ENCODE data around the gene CHST8.
"Not testable (repeated sequence)": the region's sequence is repeated elsewhere in the genome, so short reads cannot be mapped to it uniquely, and the experiment has no call there.

CHST8 gene

DNA sequence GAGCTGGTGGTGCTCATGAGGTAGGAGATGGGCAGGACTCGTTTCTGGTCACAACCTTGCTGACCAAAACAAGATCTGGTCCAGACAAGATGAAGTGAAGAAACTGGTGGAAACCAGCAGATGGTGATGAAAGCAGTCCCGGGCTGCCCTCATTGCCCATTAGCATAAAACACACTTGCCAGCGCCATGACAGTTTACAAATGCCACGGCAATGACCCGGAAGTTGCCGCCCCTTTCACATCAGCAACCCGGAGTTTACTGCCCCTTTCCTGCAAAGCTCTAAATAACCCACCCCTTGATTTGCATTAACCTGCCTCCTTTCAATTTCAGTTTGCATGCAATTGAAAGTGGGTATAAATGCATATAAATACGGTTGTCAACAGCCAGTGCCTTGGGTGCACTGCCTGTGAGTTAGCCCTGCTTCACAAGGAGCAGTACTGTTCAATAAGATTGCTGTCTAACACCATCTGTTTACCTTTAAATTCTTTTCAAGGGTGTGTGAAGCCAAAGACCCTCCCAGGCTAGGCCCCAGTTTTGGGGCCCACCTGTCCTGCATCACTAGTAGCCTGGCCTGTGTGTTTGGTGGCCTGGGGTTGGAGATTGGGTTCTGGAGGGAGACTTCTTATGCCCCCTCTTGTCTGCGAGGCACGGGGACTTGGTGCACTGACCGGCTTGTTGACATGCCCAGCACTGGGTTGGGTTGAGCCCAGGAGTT, 38.8 kb downstream of the CHST8 start:
- Mint-ChIP-seq H3K4me1 (no peaks in the 10 kb centered on the region), H3K36me3 (ENCODE audit: insufficient read depth) (peaks cover 1% of the 10 kb centered on the region), H3K27me3 (peaks cover 25% of the 10 kb centered on the region), H3K4me3 (no peak overlapping the region), H3K9me3 (no peaks in the 10 kb centered on the region), H3K27ac (ENCODE audit: low read depth) (no peak overlapping the region)
- ATAC-seq (replicated peaks; ENCODE audit: extremely low read depth, poor library complexity, severe bottlenecking) (no peak), DNase-seq (ENCODE audit: low spot score in 2 of 2) (no peak)

- Mint-ChIP-seq H3K36me3 (ENCODE audit: insufficient read depth) (peaks cover under 1% of the 10 kb centered on the region), H3K27me3 (peaks cover 25% of the 10 kb centered on the region)
These were observed 39.6 kb downstream of the CHST8 start for GRCh38 chr19:33661336-33661735.

DNA sequence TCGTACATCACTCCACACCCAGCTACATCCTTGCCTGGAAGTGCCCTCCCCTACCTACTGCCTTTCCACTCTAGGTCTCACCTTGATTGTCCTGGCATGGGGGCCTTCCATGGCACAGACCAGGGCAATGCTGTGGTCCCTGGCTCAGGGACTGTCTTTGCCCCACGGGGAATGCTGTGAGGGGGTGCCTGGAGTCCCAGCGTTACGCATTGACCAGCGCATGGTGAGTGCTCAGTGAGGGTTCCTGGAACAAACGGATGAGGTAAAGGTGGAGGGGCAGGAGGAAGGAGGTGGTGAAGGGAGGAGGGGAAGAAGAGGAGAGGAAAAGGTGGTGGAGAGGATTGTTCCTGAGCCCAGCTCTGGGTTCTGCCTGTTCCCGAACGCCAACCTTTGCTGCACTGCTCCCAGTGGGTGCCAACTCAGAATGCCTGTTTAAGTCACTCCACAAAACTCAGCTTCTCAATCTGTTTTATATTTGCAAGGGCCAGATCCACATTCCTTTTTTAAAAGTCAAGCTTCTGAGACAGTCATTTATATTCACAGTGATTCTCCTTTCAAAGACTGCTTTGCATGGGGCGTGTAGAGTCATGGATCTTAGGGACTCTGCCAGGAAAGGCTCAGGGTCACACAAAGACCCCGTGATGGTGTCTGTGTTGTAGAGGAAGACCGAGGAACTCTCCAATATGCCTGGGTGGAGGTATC, 40.8 kb downstream of the CHST8 start:
- no peak for ATAC-seq (replicated peaks; ENCODE audit: extremely low read depth, poor library complexity, severe bottlenecking)
- no peaks in the 10 kb centered on the region for H3K4me1 Mint-ChIP-seq

More at GRCh38 chr19:33661336-33661735, 39.6 kb downstream of the CHST8 start:
- Mint-ChIP-seq H3K4me3 (no peak overlapping the region), H3K4me1 (no peaks in the 10 kb centered on the region), H3K27ac (ENCODE audit: low read depth) (no peak overlapping the region), H3K9me3 (no peaks in the 10 kb centered on the region)
- DNase-seq (ENCODE audit: low spot score in 2 of 2), result no peak
- ATAC-seq (replicated peaks; ENCODE audit: extremely low read depth, poor library complexity, severe bottlenecking), result no peak

DNA sequence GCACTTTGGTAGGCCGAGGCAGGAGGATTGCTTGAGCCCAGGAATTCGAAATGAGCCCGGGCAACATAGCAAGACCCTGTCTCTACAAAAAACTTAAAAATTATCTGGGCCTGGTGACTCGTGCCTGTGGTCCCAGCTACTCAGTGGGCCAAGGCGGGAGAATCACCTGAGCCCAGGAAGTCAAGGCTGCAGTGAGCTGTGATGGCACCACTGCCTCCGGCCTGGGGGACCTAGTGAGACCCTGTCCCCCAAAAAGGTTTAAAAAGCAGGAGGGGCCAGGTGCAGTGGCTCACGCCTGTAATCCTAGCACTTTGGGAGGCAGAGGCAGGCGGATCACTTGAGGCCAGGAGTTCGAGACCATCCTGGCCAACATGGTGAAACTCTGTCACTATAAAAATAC, 41.6 kb downstream of the CHST8 start:
- H3K4me1 Mint-ChIP-seq; H3K4me3 Mint-ChIP-seq; ATAC-seq (replicated peaks; ENCODE audit: extremely low read depth, poor library complexity, severe bottlenecking); H3K36me3 Mint-ChIP-seq (ENCODE audit: insufficient read depth); H3K9me3 Mint-ChIP-seq; DNase-seq (ENCODE audit: low spot score in 2 of 2); H3K27ac Mint-ChIP-seq (ENCODE audit: low read depth): not testable (repeated sequence)
- peaks cover 24% of the 10 kb centered on the region for H3K27me3 Mint-ChIP-seq

More for the DNA sequence above, 40.8 kb downstream of the CHST8 start:
- Mint-ChIP-seq H3K9me3 (no peaks in the 10 kb centered on the region), H3K36me3 (ENCODE audit: insufficient read depth) (no peaks in the 10 kb centered on the region), H3K27me3 (peaks cover 23% of the 10 kb centered on the region), H3K4me3 (no peak overlapping the region), H3K27ac (ENCODE audit: low read depth) (no peak overlapping the region)
- DNase-seq (ENCODE audit: low spot score in 2 of 2), result no peak

DNA sequence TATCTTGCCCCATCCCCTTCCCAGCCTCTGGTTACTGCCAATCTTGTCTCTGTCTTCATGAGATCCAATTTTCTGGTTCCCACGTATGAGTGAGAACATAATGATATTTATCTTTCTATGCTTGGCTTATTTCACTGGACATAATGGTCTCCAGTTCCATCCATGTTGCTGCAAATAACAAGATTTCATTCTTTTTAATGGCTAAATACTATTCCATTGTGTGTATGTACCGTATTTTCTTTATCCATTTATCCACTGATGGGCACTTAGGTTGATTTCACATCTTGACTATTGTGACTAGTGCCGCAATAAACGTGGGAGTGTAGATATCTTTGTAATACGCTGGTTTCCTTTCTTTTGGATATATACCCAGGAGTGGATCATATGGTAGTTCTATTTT, 43.0 kb downstream of the CHST8 start:
- Mint-ChIP-seq H3K4me1 (no peaks in the 10 kb centered on the region), H3K36me3 (ENCODE audit: insufficient read depth) (no peaks in the 10 kb centered on the region), H3K27ac (ENCODE audit: low read depth) (no peak overlapping the region), H3K4me3 (no peak overlapping the region), H3K27me3 (peaks cover 30% of the 10 kb centered on the region), H3K9me3 (no peaks in the 10 kb centered on the region)
- DNase-seq (ENCODE audit: low spot score in 2 of 2) (no peak), ATAC-seq (replicated peaks; ENCODE audit: extremely low read depth, poor library complexity, severe bottlenecking) (no peak)

- H3K36me3 Mint-ChIP-seq (ENCODE audit: insufficient read depth), result no peaks in the 10 kb centered on the region
These were observed 44.2 kb downstream of the CHST8 start for GRCh38 chr19:33665776-33666595.

GRCh38 chr19:33667141-33667650, 45.4 kb downstream of the CHST8 start:
- Mint-ChIP-seq H3K4me1 (no peaks in the 10 kb centered on the region), H3K36me3 (ENCODE audit: insufficient read depth) (no peaks in the 10 kb centered on the region), H3K27ac (ENCODE audit: low read depth) (no peak overlapping the region), H3K27me3 (peaks cover 28% of the 10 kb centered on the region), H3K4me3 (no peak overlapping the region), H3K9me3 (no peaks in the 10 kb centered on the region)
- ATAC-seq (replicated peaks; ENCODE audit: extremely low read depth, poor library complexity, severe bottlenecking) (no peak), DNase-seq (ENCODE audit: low spot score in 2 of 2) (no peak)

More at GRCh38 chr19:33665776-33666595, 44.2 kb downstream of the CHST8 start:
- ATAC-seq (replicated peaks; ENCODE audit: extremely low read depth, poor library complexity, severe bottlenecking) (no peak), DNase-seq (ENCODE audit: low spot score in 2 of 2) (no peak)
- H3K9me3 Mint-ChIP-seq, result no peaks in the 10 kb centered on the region
- H3K4me3 Mint-ChIP-seq, result no peak overlapping the region
- peaks cover 30% of the 10 kb centered on the region for H3K27me3 Mint-ChIP-seq
- H3K27ac Mint-ChIP-seq (ENCODE audit: low read depth), result no peak overlapping the region
- H3K4me1 Mint-ChIP-seq, result no peaks in the 10 kb centered on the region

- no peak for ATAC-seq (replicated peaks; ENCODE audit: extremely low read depth, poor library complexity, severe bottlenecking)
- H3K27me3 Mint-ChIP-seq, result peaks cover 29% of the 10 kb centered on the region
- H3K36me3 Mint-ChIP-seq (ENCODE audit: insufficient read depth), result no peaks in the 10 kb centered on the region
- no peaks in the 10 kb centered on the region for H3K9me3 Mint-ChIP-seq
- H3K4me1 Mint-ChIP-seq, result no peaks in the 10 kb centered on the region
- H3K27ac Mint-ChIP-seq (ENCODE audit: low read depth), result no peak overlapping the region
- H3K4me3 Mint-ChIP-seq, result no peak overlapping the region
- no peak for DNase-seq (ENCODE audit: low spot score in 2 of 2)
These were observed 46.1 kb downstream of the CHST8 start for GRCh38 chr19:33667881-33668280.

- no peak overlapping the region for H3K4me3 Mint-ChIP-seq
- ATAC-seq (replicated peaks; ENCODE audit: extremely low read depth, poor library complexity, severe bottlenecking) (no peak), DNase-seq (ENCODE audit: low spot score in 2 of 2) (no peak)
- no peaks in the 10 kb centered on the region for H3K9me3 Mint-ChIP-seq
- H3K27ac Mint-ChIP-seq (ENCODE audit: low read depth), result no peak overlapping the region
- H3K36me3 Mint-ChIP-seq (ENCODE audit: insufficient read depth), result no peaks in the 10 kb centered on the region
- H3K27me3 Mint-ChIP-seq, result peaks cover 32% of the 10 kb centered on the region
- H3K4me1 Mint-ChIP-seq, result no peaks in the 10 kb centered on the region
These were observed 47.2 kb downstream of the CHST8 start for GRCh38 chr19:33668968-33669367.

DNA sequence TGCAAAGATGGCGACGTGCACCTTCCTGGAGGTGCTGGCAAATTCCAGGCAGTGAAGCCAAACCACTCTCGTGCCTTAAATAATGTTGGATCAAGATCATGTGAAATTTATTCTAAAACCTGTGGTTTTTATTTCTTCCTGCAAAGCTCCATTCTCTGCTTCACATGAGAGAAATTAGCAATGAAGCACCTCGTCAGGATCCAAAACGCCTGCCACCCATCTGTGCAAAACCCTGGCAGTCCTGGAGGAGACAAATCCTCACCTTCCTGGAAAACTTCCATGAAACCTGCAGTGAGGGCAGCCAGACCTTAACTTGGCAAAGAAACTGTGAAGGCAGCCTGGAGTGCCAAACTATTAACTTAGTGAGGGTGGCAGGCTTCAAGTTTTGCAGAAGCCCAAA, 47.6 kb downstream of the CHST8 start:
- ATAC-seq (replicated peaks; ENCODE audit: extremely low read depth, poor library complexity, severe bottlenecking), result no peak
- H3K36me3 Mint-ChIP-seq (ENCODE audit: insufficient read depth), result no peaks in the 10 kb centered on the region

DNA sequence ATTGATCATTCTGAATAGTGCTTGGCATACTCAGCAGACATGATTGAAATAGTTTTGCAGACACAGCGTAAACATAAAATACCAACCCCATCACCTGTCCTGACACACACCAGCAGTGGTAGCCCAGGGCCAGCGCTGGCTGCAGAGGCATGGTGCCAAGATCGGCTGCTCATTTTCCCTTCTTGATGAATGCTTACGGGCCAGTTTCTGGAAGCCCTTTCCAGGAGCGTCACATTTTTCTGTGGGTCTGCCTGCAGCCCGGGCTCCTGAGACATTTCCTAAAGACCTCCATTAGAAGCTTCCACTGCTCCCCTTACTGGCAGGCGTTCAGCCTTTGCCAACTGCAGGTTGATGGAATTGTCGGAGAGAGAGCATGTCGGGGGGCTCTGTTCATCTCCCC, 48.6 kb downstream of the CHST8 start:
- H3K36me3 Mint-ChIP-seq (ENCODE audit: insufficient read depth), result no peaks in the 10 kb centered on the region
- no peak overlapping the region for H3K4me3 Mint-ChIP-seq
- no peaks in the 10 kb centered on the region for H3K9me3 Mint-ChIP-seq
- peaks cover 43% of the 10 kb centered on the region for H3K27me3 Mint-ChIP-seq
- ATAC-seq (replicated peaks; ENCODE audit: extremely low read depth, poor library complexity, severe bottlenecking) (no peak), DNase-seq (ENCODE audit: low spot score in 2 of 2) (no peak)
- H3K4me1 Mint-ChIP-seq, result no peaks in the 10 kb centered on the region
- H3K27ac Mint-ChIP-seq (ENCODE audit: low read depth), result no peak overlapping the region

More for the DNA sequence above, 47.6 kb downstream of the CHST8 start:
- no peaks in the 10 kb centered on the region for H3K4me1 Mint-ChIP-seq
- H3K9me3 Mint-ChIP-seq, result no peaks in the 10 kb centered on the region
- H3K27ac Mint-ChIP-seq (ENCODE audit: low read depth), result no peak overlapping the region
- peaks cover 35% of the 10 kb centered on the region for H3K27me3 Mint-ChIP-seq
- H3K4me3 Mint-ChIP-seq, result no peak overlapping the region
- DNase-seq (ENCODE audit: low spot score in 2 of 2), result no peak

GRCh38 chr19:33671211-33671610, 49.5 kb downstream of the CHST8 start:
- Mint-ChIP-seq H3K4me1 (no peaks in the 10 kb centered on the region), H3K9me3 (no peaks in the 10 kb centered on the region), H3K27me3 (peaks cover 43% of the 10 kb centered on the region), H3K4me3 (no peak overlapping the region), H3K36me3 (ENCODE audit: insufficient read depth) (no peaks in the 10 kb centered on the region), H3K27ac (ENCODE audit: low read depth) (no peak overlapping the region)
- no peak for DNase-seq (ENCODE audit: low spot score in 2 of 2)
- no peak for ATAC-seq (replicated peaks; ENCODE audit: extremely low read depth, poor library complexity, severe bottlenecking)
